Measurements from ENCODE around the gene CACNA1B.

CACNA1B gene

GRCh38 chr9:137837345-137838278 lies 40.0 kb upstream of the CACNA1B start:
- Histone ChIP-seq H3K9me3 (ENCODE audit: control insufficient read depth, low read length) (no peaks in the 10 kb centered on the region), H3K36me3 (ENCODE audit: control insufficient read depth, insufficient read depth, low read length) (no peaks in the 10 kb centered on the region), H3K9ac (ENCODE audit: low read length) (no peak overlapping the region), H3K4me1 (ENCODE audit: control insufficient read depth, insufficient read depth, low read length) (no peaks in the 10 kb centered on the region), H3K27me3 (ENCODE audit: control insufficient read depth, insufficient read depth, low read length) (no peaks in the 10 kb centered on the region), H3K4me3 (ENCODE audit: low read length) (no peak overlapping the region)

GRCh38 chr9:137838576-137838975 lies 39.0 kb upstream of the CACNA1B start:
- no peak overlapping the region for H3K4me3 ChIP-seq (ENCODE audit: low read length)
- H3K36me3 ChIP-seq (ENCODE audit: control insufficient read depth, insufficient read depth, low read length), result no peaks in the 10 kb centered on the region
- H3K27me3 ChIP-seq (ENCODE audit: control insufficient read depth, insufficient read depth, low read length), result no peaks in the 10 kb centered on the region
- H3K4me1 ChIP-seq (ENCODE audit: control insufficient read depth, insufficient read depth, low read length), result no peaks in the 10 kb centered on the region
- H3K9ac ChIP-seq (ENCODE audit: low read length), result no peak overlapping the region
- no peaks in the 10 kb centered on the region for H3K9me3 ChIP-seq (ENCODE audit: control insufficient read depth, low read length)

- Histone ChIP-seq H3K4me3 (ENCODE audit: low read length) (no peak overlapping the region), H3K36me3 (ENCODE audit: control insufficient read depth, insufficient read depth, low read length) (no peaks in the 10 kb centered on the region), H3K9me3 (ENCODE audit: control insufficient read depth, low read length) (no peaks in the 10 kb centered on the region), H3K9ac (ENCODE audit: low read length) (no peak overlapping the region), H3K27me3 (ENCODE audit: control insufficient read depth, insufficient read depth, low read length) (no peaks in the 10 kb centered on the region), H3K4me1 (ENCODE audit: control insufficient read depth, insufficient read depth, low read length) (no peaks in the 10 kb centered on the region)
These were observed 34.2 kb upstream of the CACNA1B start for GRCh38 chr9:137843355-137843754.

GRCh38 chr9:137851516-137852267 lies 25.9 kb upstream of the CACNA1B start:
- H3K9ac ChIP-seq (ENCODE audit: low read length), result no peak overlapping the region
- no peak overlapping the region for H3K4me3 ChIP-seq (ENCODE audit: low read length)
- H3K27me3 ChIP-seq (ENCODE audit: control insufficient read depth, insufficient read depth, low read length), result no peaks in the 10 kb centered on the region
- no peaks in the 10 kb centered on the region for H3K9me3 ChIP-seq (ENCODE audit: control insufficient read depth, low read length)
- H3K4me1 ChIP-seq (ENCODE audit: control insufficient read depth, insufficient read depth, low read length), result no peaks in the 10 kb centered on the region
- H3K36me3 ChIP-seq (ENCODE audit: control insufficient read depth, insufficient read depth, low read length), result no peaks in the 10 kb centered on the region

- Histone ChIP-seq H3K4me1 (ENCODE audit: control insufficient read depth, insufficient read depth, low read length) (no peaks in the 10 kb centered on the region), H3K9me3 (ENCODE audit: control insufficient read depth, low read length) (no peaks in the 10 kb centered on the region), H3K9ac (ENCODE audit: low read length) (no peak overlapping the region), H3K27me3 (ENCODE audit: control insufficient read depth, insufficient read depth, low read length) (no peaks in the 10 kb centered on the region), H3K36me3 (ENCODE audit: control insufficient read depth, insufficient read depth, low read length) (no peaks in the 10 kb centered on the region), H3K4me3 (ENCODE audit: low read length) (no peak overlapping the region)
These were observed 24.1 kb upstream of the CACNA1B start for GRCh38 chr9:137853392-137853995.

GRCh38 chr9:137860361-137860760 lies 17.2 kb upstream of the CACNA1B start:
- no peaks in the 10 kb centered on the region for H3K4me1 ChIP-seq (ENCODE audit: control insufficient read depth, insufficient read depth, low read length)
- no peaks in the 10 kb centered on the region for H3K36me3 ChIP-seq (ENCODE audit: control insufficient read depth, insufficient read depth, low read length)
- H3K4me3 ChIP-seq (ENCODE audit: low read length), result no peak overlapping the region
- H3K27me3 ChIP-seq (ENCODE audit: control insufficient read depth, insufficient read depth, low read length), result no peaks in the 10 kb centered on the region
- no peak overlapping the region for H3K9ac ChIP-seq (ENCODE audit: low read length)
- H3K9me3 ChIP-seq (ENCODE audit: control insufficient read depth, low read length), result no peaks in the 10 kb centered on the region

- no peak overlapping the region for H3K9ac ChIP-seq (ENCODE audit: low read length)
- H3K27me3 ChIP-seq (ENCODE audit: control insufficient read depth, insufficient read depth, low read length), result no peaks in the 10 kb centered on the region
- H3K4me1 ChIP-seq (ENCODE audit: control insufficient read depth, insufficient read depth, low read length), result no peaks in the 10 kb centered on the region
- no peaks in the 10 kb centered on the region for H3K36me3 ChIP-seq (ENCODE audit: control insufficient read depth, insufficient read depth, low read length)
- no peaks in the 10 kb centered on the region for H3K9me3 ChIP-seq (ENCODE audit: control insufficient read depth, low read length)
- no peak overlapping the region for H3K4me3 ChIP-seq (ENCODE audit: low read length)
These were observed 11.9 kb upstream of the CACNA1B start for GRCh38 chr9:137865581-137866145.

- Histone ChIP-seq H3K9me3 (ENCODE audit: control insufficient read depth, low read length) (no peaks in the 10 kb centered on the region), H3K36me3 (ENCODE audit: control insufficient read depth, insufficient read depth, low read length) (no peaks in the 10 kb centered on the region), H3K4me1 (ENCODE audit: control insufficient read depth, insufficient read depth, low read length) (no peaks in the 10 kb centered on the region), H3K9ac (ENCODE audit: low read length) (no peak overlapping the region), H3K4me3 (ENCODE audit: low read length) (no peak overlapping the region), H3K27me3 (ENCODE audit: control insufficient read depth, insufficient read depth, low read length) (no peaks in the 10 kb centered on the region)
These were observed 11.1 kb upstream of the CACNA1B start for GRCh38 chr9:137866226-137867141.

GRCh38 chr9:137870432-137870831 lies 7.2 kb upstream of the CACNA1B start:
- H3K9me3 ChIP-seq (ENCODE audit: control insufficient read depth, low read length), result no peaks in the 10 kb centered on the region
- H3K36me3 ChIP-seq (ENCODE audit: control insufficient read depth, insufficient read depth, low read length), result no peaks in the 10 kb centered on the region
- no peaks in the 10 kb centered on the region for H3K4me1 ChIP-seq (ENCODE audit: control insufficient read depth, insufficient read depth, low read length)
- no peak overlapping the region for H3K4me3 ChIP-seq (ENCODE audit: low read length)
- peaks cover under 1% of the 10 kb centered on the region for H3K27me3 ChIP-seq (ENCODE audit: control insufficient read depth, insufficient read depth, low read length)
- no peak overlapping the region for H3K9ac ChIP-seq (ENCODE audit: low read length)

GRCh38 chr9:137872296-137872695 lies 5.3 kb upstream of the CACNA1B start:
- Histone ChIP-seq H3K27me3 (ENCODE audit: control insufficient read depth, insufficient read depth, low read length) (peaks cover 13% of the 10 kb centered on the region), H3K4me1 (ENCODE audit: control insufficient read depth, insufficient read depth, low read length) (no peaks in the 10 kb centered on the region), H3K4me3 (ENCODE audit: low read length) (no peak overlapping the region), H3K9me3 (ENCODE audit: control insufficient read depth, low read length) (no peaks in the 10 kb centered on the region), H3K9ac (ENCODE audit: low read length) (no peak overlapping the region), H3K36me3 (ENCODE audit: control insufficient read depth, insufficient read depth, low read length) (no peaks in the 10 kb centered on the region)

- Histone ChIP-seq H3K4me1 (ENCODE audit: control insufficient read depth, insufficient read depth, low read length) (no peaks in the 10 kb centered on the region), H3K9me3 (ENCODE audit: control insufficient read depth, low read length) (no peaks in the 10 kb centered on the region), H3K36me3 (ENCODE audit: control insufficient read depth, insufficient read depth, low read length) (no peaks in the 10 kb centered on the region), H3K27me3 (ENCODE audit: control insufficient read depth, insufficient read depth, low read length) (peaks cover 15% of the 10 kb centered on the region), H3K4me3 (ENCODE audit: low read length) (no peak overlapping the region), H3K9ac (ENCODE audit: low read length) (no peak overlapping the region)
These were observed 4.2 kb upstream of the CACNA1B start for GRCh38 chr9:137873408-137873807.
